Neural crest cell (in vitro differentiated cells): Measurements from ENCODE around the gene GOT1. TPM values are rescaled to one million over a fixed set of nuclear protein-coding genes. Genes with fewer than 3 reads are reported as not detected.

Experiments used
- DNase-seq: peaks from one replicate; pipeline ENCODE4 v3.0.0; 2021; ENCODE audit warnings: low read depth, mixed read lengths, low spot score
- H3K27ac Mint-ChIP-seq: one replicate; pipeline ENCODE4 v1.8.0; 2021; ENCODE audit warnings: mild to moderate bottlenecking, mixed read lengths; ENCODE audit not compliant: unreplicated experiment
- H3K27me3 Mint-ChIP-seq: 2 replicates; pipeline ENCODE4 v1.8.0; 2021; ENCODE audit warnings: low read depth, mild to moderate bottlenecking, mixed read lengths
- H3K36me3 Mint-ChIP-seq: 2 replicates; pipeline ENCODE4 v1.8.0; 2021; ENCODE audit warnings: low read depth, mild to moderate bottlenecking, mixed read lengths
- H3K4me1 Mint-ChIP-seq: 2 replicates; pipeline ENCODE4 v1.8.0; 2021; ENCODE audit warnings: mixed read lengths
- H3K4me3 Mint-ChIP-seq: one replicate; pipeline ENCODE4 v1.8.0; 2021; ENCODE audit warnings: mild to moderate bottlenecking, mixed read lengths
- H3K9me3 Mint-ChIP-seq: 2 replicates; pipeline ENCODE4 v1.8.0; 2021; ENCODE audit warnings: mixed read lengths
- total RNA-seq: library from RNA; stranded (reverse); gene quantifications from 2 replicates; pipeline ENCODE4 v1.2.1, GENCODE V29; 2021
- TF ChIP-seq, protein P1 (sequence below): fragments of 200-600 bp; sonication (generic); conservative IDR thresholded peaks from 2 replicates; pipeline ENCODE4 v1.5.0; 2021; ENCODE audit warnings: antibody characterized with exemption, mild to moderate bottlenecking

GOT1 gene
- total RNA-seq, 1 donor from 2014 or later, result 30.8 TPM

DNA sequence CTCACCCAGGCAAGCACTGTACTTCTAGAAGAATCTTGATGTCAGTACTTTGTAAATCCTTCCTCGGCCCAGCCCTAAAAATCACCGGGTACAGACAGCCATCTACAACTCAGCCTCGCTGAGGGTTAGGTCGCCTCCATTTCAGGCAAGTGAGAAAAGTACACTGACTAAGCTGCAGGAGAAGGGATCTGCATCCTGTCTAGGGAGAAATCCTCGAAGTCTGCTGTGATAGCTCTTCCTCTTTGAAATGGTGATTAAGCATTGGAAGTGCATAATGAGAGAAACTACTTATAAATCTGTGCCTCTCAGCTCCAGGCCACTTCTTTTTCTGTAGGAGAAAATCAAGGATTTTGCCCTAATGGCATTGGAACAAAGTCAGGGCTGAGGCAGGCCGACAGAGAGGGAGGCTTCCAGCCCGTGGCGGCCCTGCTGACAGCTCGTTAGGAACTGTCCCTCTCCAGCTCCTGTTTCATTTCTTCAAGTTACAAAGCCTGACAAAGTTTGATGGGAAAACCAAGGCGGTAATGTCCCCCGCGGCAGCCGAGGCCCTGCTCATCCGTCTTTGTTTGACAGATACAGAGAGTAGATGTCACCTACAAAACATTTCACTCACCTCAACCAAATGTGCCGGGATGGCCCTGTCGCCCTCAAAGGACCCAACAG lies 14.1 kb upstream of the GOT1 start:
- H3K4me1 Mint-ChIP-seq, result no peaks in the 10 kb centered on the region
- H3K27ac Mint-ChIP-seq, result peak overlapping the region; percentile 64
- no peaks in the 10 kb centered on the region for H3K9me3 Mint-ChIP-seq
- TF ChIP-seq, protein P1, sequence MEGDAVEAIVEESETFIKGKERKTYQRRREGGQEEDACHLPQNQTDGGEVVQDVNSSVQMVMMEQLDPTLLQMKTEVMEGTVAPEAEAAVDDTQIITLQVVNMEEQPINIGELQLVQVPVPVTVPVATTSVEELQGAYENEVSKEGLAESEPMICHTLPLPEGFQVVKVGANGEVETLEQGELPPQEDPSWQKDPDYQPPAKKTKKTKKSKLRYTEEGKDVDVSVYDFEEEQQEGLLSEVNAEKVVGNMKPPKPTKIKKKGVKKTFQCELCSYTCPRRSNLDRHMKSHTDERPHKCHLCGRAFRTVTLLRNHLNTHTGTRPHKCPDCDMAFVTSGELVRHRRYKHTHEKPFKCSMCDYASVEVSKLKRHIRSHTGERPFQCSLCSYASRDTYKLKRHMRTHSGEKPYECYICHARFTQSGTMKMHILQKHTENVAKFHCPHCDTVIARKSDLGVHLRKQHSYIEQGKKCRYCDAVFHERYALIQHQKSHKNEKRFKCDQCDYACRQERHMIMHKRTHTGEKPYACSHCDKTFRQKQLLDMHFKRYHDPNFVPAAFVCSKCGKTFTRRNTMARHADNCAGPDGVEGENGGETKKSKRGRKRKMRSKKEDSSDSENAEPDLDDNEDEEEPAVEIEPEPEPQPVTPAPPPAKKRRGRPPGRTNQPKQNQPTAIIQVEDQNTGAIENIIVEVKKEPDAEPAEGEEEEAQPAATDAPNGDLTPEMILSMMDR, result no peak
- no peak for DNase-seq
- H3K4me3 Mint-ChIP-seq, result no peak overlapping the region
- H3K36me3 Mint-ChIP-seq, result no peaks in the 10 kb centered on the region
- peaks cover 50% of the 10 kb centered on the region for H3K27me3 Mint-ChIP-seq

DNA sequence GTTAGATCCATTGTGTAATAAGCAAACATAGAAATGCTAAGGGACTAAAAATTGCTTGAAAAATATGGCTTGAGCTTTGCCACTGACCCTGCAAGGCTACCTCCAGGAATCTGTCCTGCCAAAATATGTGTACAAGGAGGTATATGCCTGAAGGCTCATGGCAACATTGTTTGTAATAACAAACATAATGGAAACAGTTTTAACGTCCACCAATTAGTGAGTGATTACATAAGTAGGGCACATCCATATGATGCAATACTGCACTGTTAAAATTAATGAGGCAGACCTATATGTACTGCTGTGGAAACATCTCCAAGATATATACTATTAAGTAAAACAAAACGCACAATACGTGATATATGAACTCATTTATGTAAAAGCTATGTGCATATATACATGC lies 13.1 kb upstream of the GOT1 start:
- Mint-ChIP-seq H3K36me3 (no peaks in the 10 kb centered on the region), H3K4me1 (no peaks in the 10 kb centered on the region), H3K9me3 (no peaks in the 10 kb centered on the region), H3K27ac (no peak overlapping the region), H3K27me3 (peaks cover 40% of the 10 kb centered on the region), H3K4me3 (no peak overlapping the region)
- TF ChIP-seq, protein P1, result no peak
- no peak for DNase-seq

DNA sequence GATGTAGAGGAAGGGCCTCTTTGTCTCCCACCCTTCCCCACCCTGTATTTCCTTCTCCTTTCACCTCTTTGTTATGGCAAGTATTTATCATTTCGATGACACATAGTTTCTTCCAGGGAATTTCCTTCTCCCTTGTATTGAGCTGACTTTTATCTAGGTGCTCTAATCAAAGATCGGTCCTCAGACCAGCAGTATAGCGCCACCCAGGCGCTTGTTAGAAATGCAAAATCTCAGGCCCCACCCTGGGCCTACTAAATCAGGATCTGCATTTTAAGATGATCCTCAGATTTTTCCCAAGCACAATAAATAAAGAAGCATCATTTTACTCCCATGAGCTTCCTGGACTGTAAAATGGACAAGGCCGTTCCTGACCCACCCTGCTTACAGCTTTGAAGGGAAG lies 12.0 kb upstream of the GOT1 start:
- Mint-ChIP-seq H3K27ac (no peak overlapping the region), H3K27me3 (peaks cover 33% of the 10 kb centered on the region), H3K4me1 (no peaks in the 10 kb centered on the region), H3K4me3 (no peak overlapping the region), H3K9me3 (no peaks in the 10 kb centered on the region), H3K36me3 (no peaks in the 10 kb centered on the region)
- DNase-seq, result no peak
- TF ChIP-seq, protein P1, result no peak

DNA sequence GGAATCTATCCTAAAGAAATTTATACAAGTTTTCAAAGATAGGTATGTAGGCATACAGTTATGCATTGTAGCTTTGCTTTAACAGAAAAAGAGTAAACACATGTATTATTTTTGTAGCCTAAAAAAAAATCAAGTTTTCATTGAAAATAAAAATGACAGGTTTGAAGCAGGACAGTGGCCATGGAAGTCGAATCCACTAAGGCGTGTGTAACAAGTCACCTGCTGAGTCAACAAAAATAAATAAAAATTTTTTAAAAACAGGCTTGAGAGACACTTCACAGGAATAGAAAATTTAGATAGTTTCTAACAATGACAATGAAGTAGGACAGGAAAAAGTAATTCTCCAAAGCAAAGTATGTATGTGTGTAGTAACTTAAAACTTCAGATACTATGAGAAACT lies 8.5 kb upstream of the GOT1 start:
- DNase-seq, result no peak
- TF ChIP-seq, protein P1, result no peak
- Mint-ChIP-seq H3K27ac (no peak overlapping the region), H3K36me3 (no peaks in the 10 kb centered on the region), H3K9me3 (no peaks in the 10 kb centered on the region), H3K4me1 (peaks cover 6% of the 10 kb centered on the region), H3K27me3 (peaks cover 7% of the 10 kb centered on the region), H3K4me3 (no peak overlapping the region)

DNA sequence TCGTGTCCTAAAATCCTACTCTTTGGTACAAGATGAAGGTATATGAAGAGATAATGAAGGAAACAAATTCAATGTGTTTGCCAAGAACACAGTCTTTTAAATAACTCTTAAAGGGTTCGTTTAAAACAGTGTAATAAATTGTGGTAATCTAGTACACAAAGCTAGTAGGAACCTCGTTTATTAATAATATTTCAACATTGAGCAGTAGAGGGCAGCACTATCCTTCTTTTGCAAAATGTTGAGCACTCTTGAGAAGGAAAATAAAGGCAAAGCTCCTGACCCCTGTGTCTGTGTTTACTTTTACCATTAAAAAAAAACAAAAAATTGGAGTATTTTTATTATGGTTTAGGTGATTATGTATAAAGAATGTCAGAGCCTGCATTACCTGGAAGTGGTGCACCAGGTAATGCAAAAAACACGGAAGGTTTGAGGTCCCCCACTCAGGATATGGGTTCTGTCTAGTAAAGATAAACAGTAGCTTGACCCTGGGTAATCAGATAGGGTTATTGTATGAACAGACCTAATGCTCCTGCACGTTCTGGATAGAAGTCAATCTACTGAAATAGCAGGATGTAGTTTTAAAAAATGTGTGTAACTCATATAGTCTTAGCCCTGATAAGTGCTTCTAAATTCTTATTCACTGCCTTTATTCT lies 5.7 kb upstream of the GOT1 start:
- no peak overlapping the region for H3K27ac Mint-ChIP-seq
- H3K4me1 Mint-ChIP-seq, result peaks cover 19% of the 10 kb centered on the region
- H3K4me3 Mint-ChIP-seq, result peak overlapping the region; percentile 69
- no peaks in the 10 kb centered on the region for H3K9me3 Mint-ChIP-seq
- DNase-seq, result no peak
- H3K27me3 Mint-ChIP-seq, result no peaks in the 10 kb centered on the region
- H3K36me3 Mint-ChIP-seq, result no peaks in the 10 kb centered on the region
- TF ChIP-seq, protein P1, result peak; percentile 76
